Astrocyte (in vitro differentiated cells and primary cell): ENCODE measurements around the gene MTARC2. TPM values are rescaled to one million over a fixed set of nuclear protein-coding genes. Genes with fewer than 3 reads are reported as not detected.

Experiments used
- DNase-seq: peaks from one replicate; pipeline ENCODE4 v3.0.0-alpha.2; 2010; ENCODE audit warnings: low read depth
- FAIRE-seq: peaks from 2 replicates; lab custom pipeline; 2011; peaks lifted over from hg19 to GRCh38; lab: Jason Lieb, UNC
- H2AFZ ChIP-seq: 2 replicates; pipeline ENCODE4 v1.6.0; 2012; ENCODE audit warnings: low read depth, low read length, inconsistent platforms
- H3K27ac ChIP-seq: 2 replicates; pipeline ENCODE4 v1.5.1; 2011; ENCODE audit warnings: low read depth, low read length, inconsistent platforms
- H3K27me3 ChIP-seq: 2 replicates; pipeline ENCODE4 v1.6.0; 2011; ENCODE audit warnings: low read length, inconsistent platforms; ENCODE audit not compliant: insufficient read depth
- H3K36me3 ChIP-seq: 2 replicates; pipeline ENCODE4 v1.5.1; 2011; ENCODE audit warnings: low read length, inconsistent platforms; ENCODE audit not compliant: insufficient read depth
- H3K4me1 ChIP-seq: 2 replicates; pipeline ENCODE4 v1.5.1; 2011; ENCODE audit warnings: low read length, inconsistent platforms; ENCODE audit not compliant: insufficient read depth
- H3K4me2 ChIP-seq: 2 replicates; pipeline ENCODE4 v1.6.0; 2012; ENCODE audit warnings: low read length, inconsistent platforms
- H3K4me3 ChIP-seq: 2 replicates; pipeline ENCODE4 v1.5.1; 2011; ENCODE audit warnings: low read depth, mild to moderate bottlenecking, low read length, inconsistent platforms; ENCODE audit not compliant: insufficient read depth
- H3K79me2 ChIP-seq: 2 replicates; pipeline ENCODE4 v1.6.0; 2012; ENCODE audit warnings: mild to moderate bottlenecking, low read length, inconsistent platforms; ENCODE audit not compliant: insufficient read depth
- H3K9ac ChIP-seq: 2 replicates; pipeline ENCODE4 v1.6.0; 2012; ENCODE audit warnings: mild to moderate bottlenecking, low read length, inconsistent platforms
- H3K9me3 ChIP-seq: 2 replicates; pipeline ENCODE4 v1.5.1; 2012; ENCODE audit warnings: low read depth, mild to moderate bottlenecking, low read length, inconsistent platforms; ENCODE audit not compliant: insufficient read depth
- H4K20me1 ChIP-seq: 2 replicates; pipeline ENCODE4 v1.6.0; 2012; ENCODE audit warnings: low read length, inconsistent platforms; ENCODE audit not compliant: insufficient read depth
- H3K27ac Mint-ChIP-seq: one replicate; pipeline ENCODE4 v1.8.0; 2021; ENCODE audit warnings: mild to moderate bottlenecking, mixed read lengths; ENCODE audit not compliant: unreplicated experiment
- H3K27me3 Mint-ChIP-seq: one replicate; pipeline ENCODE4 v1.8.0; 2021; ENCODE audit warnings: low read depth, mixed read lengths; ENCODE audit not compliant: unreplicated experiment
- H3K36me3 Mint-ChIP-seq: one replicate; pipeline ENCODE4 v1.8.0; 2021; ENCODE audit warnings: low read depth, mixed read lengths; ENCODE audit not compliant: unreplicated experiment
- H3K4me1 Mint-ChIP-seq: one replicate; pipeline ENCODE4 v1.8.0; 2021; ENCODE audit warnings: low read depth, mixed read lengths; ENCODE audit not compliant: unreplicated experiment
- H3K4me3 Mint-ChIP-seq: one replicate; pipeline ENCODE4 v1.8.0; 2021; ENCODE audit warnings: mild to moderate bottlenecking, moderate library complexity, mixed read lengths; ENCODE audit not compliant: unreplicated experiment
- H3K9me3 Mint-ChIP-seq: one replicate; pipeline ENCODE4 v1.8.0; 2021; ENCODE audit warnings: mild to moderate bottlenecking, mixed read lengths; ENCODE audit not compliant: unreplicated experiment
- CTCF ChIP-seq: IDR thresholded peaks from 2 replicates; pipeline ENCODE4 v1.5.1; 2011; ENCODE audit warnings: low read depth, mild to moderate bottlenecking, inconsistent platforms, low read length, moderate library complexity; ENCODE audit not compliant: insufficient read depth
- EZH2 ChIP-seq: IDR thresholded peaks from 2 replicates; pipeline ENCODE4 v1.6.1; 2012; ENCODE audit warnings: mild to moderate bottlenecking, low read length, inconsistent platforms; ENCODE audit not compliant: insufficient read depth
- total RNA-seq: library from RNA; stranded (reverse); gene quantifications from 2 replicates; pipeline ENCODE4 v1.2.1, GENCODE V29; 2021

MTARC2 gene
- total RNA-seq, 1 donor from 2014 or later, result 3.1 TPM

DNA sequence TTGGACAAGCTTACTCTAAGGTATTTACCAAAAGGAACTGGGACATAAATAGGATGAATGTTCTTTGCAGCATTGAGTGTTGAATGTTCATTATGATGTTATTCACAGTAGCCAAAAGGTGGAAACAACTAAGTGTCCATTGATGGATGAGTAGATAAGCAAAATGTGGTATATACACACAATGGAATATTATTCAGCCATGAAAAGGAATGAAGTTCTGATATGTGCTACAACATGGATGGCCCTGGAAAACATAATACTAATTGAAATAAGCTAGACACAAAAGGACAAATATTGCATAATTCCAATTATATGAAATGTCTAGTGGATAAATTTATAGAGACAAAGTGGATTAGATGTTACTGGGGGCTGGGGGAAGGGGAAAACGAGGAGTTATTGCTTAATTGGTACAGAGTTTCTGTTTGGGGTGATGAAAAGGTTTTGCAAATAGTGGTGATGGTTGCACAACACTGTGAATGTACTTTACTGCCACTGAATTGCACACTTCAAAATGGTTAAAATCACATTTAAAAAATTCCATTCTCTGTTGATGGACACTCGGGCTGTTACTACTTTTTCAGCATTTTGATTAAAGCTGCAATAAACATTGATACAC lies 41.5 kb downstream of the MTARC2 start:
- FAIRE-seq (no peak), DNase-seq (no peak)
- H3K79me2 ChIP-seq, result no peaks in the 10 kb centered on the region
- H3K27me3 ChIP-seq, result no peaks in the 10 kb centered on the region
- H4K20me1 ChIP-seq, result no peaks in the 10 kb centered on the region
- H3K27ac ChIP-seq, result no peak overlapping the region
- TF ChIP-seq EZH2, result no peak
- TF ChIP-seq CTCF, result no peak
- Mint-ChIP-seq H3K27me3 (peaks cover 6% of the 10 kb centered on the region), H3K36me3 (no peaks in the 10 kb centered on the region), H3K9me3 (no peaks in the 10 kb centered on the region), H3K27ac (no peak overlapping the region), H3K4me1 (peaks cover 6% of the 10 kb centered on the region), H3K4me3 (no peak overlapping the region)
- H3K9ac ChIP-seq, result no peak overlapping the region
- H3K4me2 ChIP-seq, result no peak overlapping the region
- no peak overlapping the region for H3K4me3 ChIP-seq
- H3K4me1 ChIP-seq, result peaks cover 9% of the 10 kb centered on the region
- H3K9me3 ChIP-seq, result no peaks in the 10 kb centered on the region
- H3K36me3 ChIP-seq, result no peaks in the 10 kb centered on the region
- no peak overlapping the region for H2AFZ ChIP-seq

GRCh38 chr1:220791285-220791684 lies 43.2 kb downstream of the MTARC2 start:
- H3K36me3 Mint-ChIP-seq, result no peaks in the 10 kb centered on the region
- Histone ChIP-seq H3K4me1 (peaks cover 9% of the 10 kb centered on the region), H3K9ac (no peak overlapping the region), H2AFZ (no peak overlapping the region), H3K27me3 (no peaks in the 10 kb centered on the region), H3K4me2 (no peak overlapping the region), H3K79me2 (no peaks in the 10 kb centered on the region), H3K36me3 (no peaks in the 10 kb centered on the region), H3K9me3 (no peaks in the 10 kb centered on the region), H4K20me1 (no peaks in the 10 kb centered on the region), H3K4me3 (no peak overlapping the region), H3K27ac (no peak overlapping the region)
- no peak overlapping the region for H3K4me3 Mint-ChIP-seq
- peaks cover 6% of the 10 kb centered on the region for H3K4me1 Mint-ChIP-seq
- no peaks in the 10 kb centered on the region for H3K27me3 Mint-ChIP-seq
- no peaks in the 10 kb centered on the region for H3K9me3 Mint-ChIP-seq
- H3K27ac Mint-ChIP-seq, result no peak overlapping the region
- TF ChIP-seq EZH2 (no peak), CTCF (no peak)
- FAIRE-seq, result no peak
- no peak for DNase-seq

- Mint-ChIP-seq H3K27me3 (no peaks in the 10 kb centered on the region), H3K4me1 (peaks cover 6% of the 10 kb centered on the region), H3K9me3 (no peaks in the 10 kb centered on the region), H3K36me3 (no peaks in the 10 kb centered on the region), H3K4me3 (no peak overlapping the region), H3K27ac (no peak overlapping the region)
- Histone ChIP-seq H3K9me3 (no peaks in the 10 kb centered on the region), H3K27me3 (no peaks in the 10 kb centered on the region), H2AFZ (no peak overlapping the region), H3K27ac (no peak overlapping the region), H3K4me1 (peaks cover 9% of the 10 kb centered on the region), H3K4me2 (no peak overlapping the region), H3K36me3 (no peaks in the 10 kb centered on the region), H3K79me2 (no peaks in the 10 kb centered on the region), H4K20me1 (no peaks in the 10 kb centered on the region), H3K9ac (no peak overlapping the region), H3K4me3 (no peak overlapping the region)
- no peak for FAIRE-seq
- no peak for DNase-seq
- TF ChIP-seq EZH2 (no peak), CTCF (no peak)
Measured at GRCh38 chr1:220791956-220792355, 43.8 kb downstream of the MTARC2 start.
